ENCODE measurements around the gene NPM1. TPM values are rescaled to one million over a fixed set of nuclear protein-coding genes. Genes with fewer than 3 reads are reported as not detected.
"Not testable (repeated sequence)": the region's sequence is repeated elsewhere in the genome, so short reads cannot be mapped to it uniquely, and the experiment has no call there.

NPM1 gene
- total RNA-seq, 1 donor from 2014 or later: 1,478 TPM

GRCh38 chr5:171384999-171385398 lies 2.6 kb upstream of the NPM1 start:
- intact Hi-C loops (cut with micrococcal nuclease): loop anchor here (5.0 to 10.0 kb wide), 7 partner anchors 730 to 1942 kb away; partner anchors contain the start of genes BNIP1, CREBRF, DUSP1 and RPL26L1

- intact Hi-C loops (cut with micrococcal nuclease): loop anchor here (5.0 to 10.0 kb wide), 7 partner anchors 729 to 1941 kb away; partner anchors contain the start of genes BNIP1, CREBRF, DUSP1 and RPL26L1
These were observed 1.5 kb upstream of the NPM1 start for GRCh38 chr5:171386006-171386671.

- intact Hi-C loops (cut with micrococcal nuclease): loop anchor here (1.0 to 10.0 kb wide), 9 partner anchors 619 to 1940 kb away; partner anchors contain the start of genes BNIP1, CREBRF, DUSP1 and FBXW11
These were observed 746 bp upstream of the NPM1 start for GRCh38 chr5:171386861-171387344.

DNA sequence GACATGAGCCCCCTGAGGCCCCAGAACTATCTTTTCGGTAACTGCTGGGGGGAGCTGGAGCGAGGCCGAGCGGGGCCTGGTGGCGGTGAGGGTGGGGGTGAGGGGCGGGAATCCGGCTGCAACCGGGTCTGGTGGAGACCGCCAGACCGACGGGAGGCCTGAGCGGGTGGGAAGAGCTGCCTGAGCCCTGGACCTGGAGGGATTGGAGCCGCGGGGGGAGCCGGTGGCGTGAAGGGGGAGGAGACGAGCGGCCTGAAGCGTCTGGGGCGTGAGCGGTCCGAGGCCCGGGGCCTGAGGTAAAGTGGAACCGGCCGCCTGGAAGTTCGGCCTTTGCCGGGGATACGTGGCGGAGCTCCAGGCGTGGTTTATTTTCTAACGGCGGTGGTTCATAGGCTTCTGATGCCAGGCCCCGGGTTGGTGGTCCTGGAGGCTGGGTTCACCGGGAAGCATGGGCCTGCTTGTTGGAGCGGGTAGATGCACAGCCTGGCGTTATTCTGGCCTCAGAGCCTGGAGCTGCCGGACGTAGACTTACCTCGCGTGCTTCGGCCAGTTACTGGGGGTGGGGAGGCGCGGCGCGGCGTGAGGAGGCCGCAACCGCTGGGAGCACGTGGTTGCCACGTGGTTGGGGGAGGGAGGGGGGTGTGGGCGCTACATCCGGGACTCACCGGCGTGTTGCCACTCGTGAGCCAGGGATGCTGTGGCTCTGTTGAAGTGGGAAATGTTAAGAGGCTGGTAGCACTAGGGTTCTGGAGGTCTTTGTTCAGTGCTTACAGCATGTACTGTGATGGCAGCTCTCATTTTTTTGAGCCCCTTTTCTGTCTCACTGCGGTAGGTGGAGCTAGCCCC lies 544 bp downstream of the NPM1 start:
- intact Hi-C loops (cut with micrococcal nuclease): loop anchor here (1.0 to 10.0 kb wide), 10 partner anchors 31 to 1939 kb away; partner anchors contain the start of genes BNIP1, CREBRF, DUSP1 and FBXW11

DNA sequence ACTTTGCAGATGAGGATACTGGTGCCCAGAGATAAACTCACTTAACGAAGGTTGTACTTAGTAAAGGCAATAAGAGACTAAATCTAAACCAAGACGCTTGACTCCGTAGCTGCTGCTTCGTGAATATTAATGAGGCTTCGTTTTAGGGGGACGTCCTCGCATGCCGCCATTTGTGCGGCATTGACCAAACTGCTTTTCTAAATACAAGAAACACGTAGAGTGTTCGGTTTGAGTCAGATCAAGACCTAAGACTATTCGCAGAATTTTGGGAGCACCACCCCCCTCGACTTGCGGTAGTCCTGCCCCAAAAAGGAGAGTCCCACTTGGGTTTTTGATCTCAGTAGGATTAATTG lies 1.1 kb downstream of the NPM1 start:
- intact Hi-C loops (cut with micrococcal nuclease): loop anchor here (2.0 to 10.0 kb wide), 8 partner anchors 30 to 1939 kb away; partner anchors contain the start of genes BNIP1, CREBRF, DUSP1 and FGF18

- intact Hi-C loops (cut with micrococcal nuclease): no loop called here
These were observed 3.4 kb downstream of the NPM1 start for GRCh38 chr5:171390883-171391677.

- intact Hi-C loops (cut with micrococcal nuclease): no loop called here
These were observed 4.4 kb downstream of the NPM1 start for GRCh38 chr5:171391996-171392577.

- intact Hi-C loops (cut with micrococcal nuclease): no loop called here
These were observed 5.0 kb downstream of the NPM1 start for GRCh38 chr5:171392585-171393159.

DNA sequence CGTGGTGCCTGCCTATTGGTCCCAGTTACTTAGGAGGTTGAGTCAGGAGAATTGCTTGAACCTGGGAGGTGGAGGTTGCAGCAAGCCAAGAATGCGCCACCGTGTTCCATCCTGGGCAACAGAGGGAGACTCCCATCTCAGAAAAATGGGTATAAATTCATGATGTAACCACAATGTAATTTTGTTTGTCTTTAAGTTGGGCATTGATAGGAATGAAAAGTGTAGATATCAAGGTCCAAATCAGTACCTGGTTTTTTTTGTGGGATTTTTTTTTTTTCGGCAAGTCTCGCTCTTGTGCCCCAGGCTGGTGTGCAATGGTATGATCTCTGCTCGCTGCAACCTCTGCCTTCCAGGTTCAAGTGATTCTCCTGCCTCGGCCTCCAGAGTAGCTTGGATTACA lies 7.4 kb downstream of the NPM1 start:
- intact Hi-C loops (cut with micrococcal nuclease): no loop called here

DNA sequence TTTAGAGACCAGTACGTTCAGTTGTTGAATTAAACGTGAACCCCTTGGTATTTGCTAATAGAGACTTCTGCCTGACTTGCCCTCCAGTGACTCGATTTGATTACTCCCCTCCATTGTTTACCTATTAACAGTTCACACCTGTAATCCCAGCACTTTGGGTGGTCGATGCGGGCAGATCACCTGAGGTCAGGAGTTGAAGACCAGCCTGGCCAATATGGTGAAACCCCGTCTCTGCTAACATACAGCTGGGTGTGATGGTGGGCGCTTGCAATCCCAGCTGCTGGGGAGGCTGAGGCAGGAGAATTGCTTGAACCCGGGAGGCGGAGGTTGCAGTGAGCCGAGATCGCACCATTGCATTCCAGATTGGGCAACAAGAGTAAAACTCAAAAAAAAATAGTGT lies 8.9 kb downstream of the NPM1 start:
- intact Hi-C loops (cut with micrococcal nuclease): not testable (repeated sequence)

DNA sequence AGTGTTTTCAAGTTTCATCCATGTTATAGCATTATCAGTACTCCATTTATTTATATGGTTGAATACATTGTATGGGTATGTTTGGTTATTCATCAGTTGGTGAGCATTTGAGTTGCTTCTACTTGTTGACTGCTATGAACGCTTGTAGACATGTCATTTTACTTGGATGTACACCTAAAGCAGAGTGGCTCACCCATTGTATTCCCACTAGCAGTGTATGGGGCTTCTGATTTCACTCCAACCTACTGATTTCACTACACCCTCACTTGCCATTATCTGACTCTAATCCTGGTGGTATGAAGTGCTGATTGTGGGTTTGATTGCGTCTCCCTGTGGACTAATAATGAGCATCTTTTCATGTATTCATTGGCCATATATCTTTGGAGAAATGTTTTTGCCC lies 9.5 kb downstream of the NPM1 start:
- intact Hi-C loops (cut with micrococcal nuclease): no loop called here

DNA sequence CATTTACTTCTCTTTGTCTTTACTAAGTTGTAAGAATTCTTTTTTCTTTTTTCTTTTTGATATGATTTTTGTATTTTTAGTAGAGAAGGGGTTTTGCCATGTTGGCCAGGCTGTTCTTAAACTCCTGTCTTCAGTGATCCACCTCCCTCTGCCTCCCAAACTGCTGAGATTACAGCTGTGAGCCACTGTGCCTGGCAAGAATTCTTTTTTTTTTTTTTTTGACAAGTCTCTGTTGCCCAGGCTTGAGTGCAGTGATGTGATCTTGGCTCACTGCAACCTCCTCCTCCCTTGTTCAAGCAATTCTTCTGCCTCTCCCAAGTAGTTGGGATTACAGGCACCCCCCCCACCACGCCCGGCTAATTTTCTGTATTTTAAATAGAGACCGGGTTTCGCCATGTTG lies 9.9 kb downstream of the NPM1 start:
- intact Hi-C loops (cut with micrococcal nuclease): no loop called here

DNA sequence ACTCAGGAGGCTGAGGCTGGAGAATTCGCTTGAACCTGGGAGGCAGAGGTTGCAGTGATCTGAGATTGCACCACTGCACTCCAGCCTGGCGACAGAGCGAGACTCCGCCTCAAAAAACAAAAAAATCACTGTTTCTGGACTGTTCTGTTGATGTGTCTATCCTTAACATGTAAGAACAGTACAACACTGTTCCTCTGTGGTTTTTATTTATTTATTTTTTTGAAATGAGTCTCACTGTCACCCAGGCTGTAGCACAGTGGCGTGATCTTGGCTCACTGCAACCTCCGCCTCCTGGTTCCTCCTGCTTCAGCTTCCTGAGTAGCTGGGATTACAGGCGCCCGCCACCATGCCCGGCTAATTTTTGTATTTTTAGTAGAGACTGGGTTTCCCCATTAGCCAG lies 11.0 kb downstream of the NPM1 start:
- intact Hi-C loops (cut with micrococcal nuclease): not testable (repeated sequence)

DNA sequence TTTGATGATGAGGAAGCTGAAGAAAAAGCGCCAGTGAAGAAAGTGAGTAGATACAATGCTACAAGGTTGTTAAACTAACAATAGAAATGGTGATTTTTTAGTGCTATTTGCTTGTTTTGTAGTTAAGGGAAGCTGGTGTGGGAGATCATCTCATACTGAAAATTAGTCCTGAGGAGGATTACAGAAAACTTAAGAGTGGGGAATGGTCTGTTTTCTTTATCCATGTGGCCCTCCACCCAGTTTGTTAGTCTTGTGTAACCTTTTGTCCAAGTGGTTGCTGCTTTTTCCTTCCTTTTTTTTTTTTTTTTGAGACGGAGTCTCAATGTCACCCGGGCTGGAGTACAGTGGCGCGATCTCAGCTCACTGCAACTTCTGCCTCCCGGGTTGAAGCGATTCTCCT lies 12.5 kb downstream of the NPM1 start:
- intact Hi-C loops (cut with micrococcal nuclease): no loop called here

GRCh38 chr5:171401167-171401947 lies 13.7 kb downstream of the NPM1 start:
- intact Hi-C loops (cut with micrococcal nuclease): no loop called here

DNA sequence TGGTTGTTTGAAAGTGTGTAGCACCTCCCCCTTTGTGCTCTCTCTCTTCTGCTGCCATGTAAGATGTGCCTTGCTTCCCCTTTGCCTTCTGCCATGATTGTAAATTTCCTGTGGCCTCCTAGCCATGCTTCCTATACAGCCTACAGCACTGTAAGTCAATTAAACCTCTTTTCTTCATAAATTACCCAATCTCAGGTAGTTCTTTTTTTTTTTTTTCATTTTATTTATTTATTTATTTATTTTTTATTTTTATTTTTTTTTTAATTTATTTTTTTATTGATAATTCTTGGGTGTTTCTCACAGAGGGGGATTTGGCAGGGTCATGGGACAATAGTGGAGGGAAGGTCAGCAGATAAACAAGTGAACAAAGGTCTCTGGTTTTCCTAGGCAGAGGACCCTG lies 15.1 kb downstream of the NPM1 start:
- intact Hi-C loops (cut with micrococcal nuclease): not testable (repeated sequence)

GRCh38 chr5:171405615-171406014 lies 18.0 kb downstream of the NPM1 start:
- intact Hi-C loops (cut with micrococcal nuclease): no loop called here

DNA sequence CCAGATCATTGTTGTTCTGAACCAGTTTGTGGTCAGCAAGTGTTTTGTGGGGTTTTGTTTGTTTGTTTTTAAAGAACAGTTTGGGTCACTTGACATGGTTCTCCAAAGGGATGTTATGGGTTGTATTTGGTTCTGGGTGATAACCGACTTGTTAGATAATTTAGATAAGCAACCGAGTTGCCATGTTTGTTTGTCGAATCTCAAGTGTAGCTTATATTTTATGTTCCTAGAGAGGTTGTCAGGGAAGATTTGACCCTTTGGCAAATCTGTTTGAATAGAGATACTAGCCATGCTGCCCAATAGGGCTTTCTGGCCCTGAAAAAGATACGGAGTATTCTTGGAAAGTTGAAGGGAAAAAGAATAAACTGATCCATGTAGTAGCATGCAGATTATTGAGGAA lies 19.6 kb downstream of the NPM1 start:
- intact Hi-C loops (cut with micrococcal nuclease): no loop called here

Data from T-helper 2 cell treated with Interferon-gamma antibody and Interleukin-4, amounts not matched to agents 100 ng/mL and 5 ng/mL, for 36 hours (primary cell).